Astrocyte of the spinal cord (primary cell): ENCODE results near the gene CORO2B.

Experiments
- DNase-seq: peaks from one replicate; pipeline ENCODE4 v3.0.0; 2011; ENCODE audit warnings: low read depth, low spot score
- H3K4me3 ChIP-seq: 2 replicates; pipeline ENCODE4 v1.5.1; 2011; ENCODE audit warnings: low read depth, mild to moderate bottlenecking, low read length, moderate library complexity
- in situ Hi-C: cut with HindIII; loops from 2 replicates; pipeline ENCODE4 v1.10.0; 2017; ENCODE audit warnings: low sequenced_read_pairs
- TF ChIP-seq, protein P1 (sequence below): IDR thresholded peaks from 2 replicates; pipeline ENCODE4 v1.5.1; 2012; ENCODE audit warnings: low read depth, mild to moderate bottlenecking, low read length, inconsistent platforms

Gene CORO2B

DNA sequence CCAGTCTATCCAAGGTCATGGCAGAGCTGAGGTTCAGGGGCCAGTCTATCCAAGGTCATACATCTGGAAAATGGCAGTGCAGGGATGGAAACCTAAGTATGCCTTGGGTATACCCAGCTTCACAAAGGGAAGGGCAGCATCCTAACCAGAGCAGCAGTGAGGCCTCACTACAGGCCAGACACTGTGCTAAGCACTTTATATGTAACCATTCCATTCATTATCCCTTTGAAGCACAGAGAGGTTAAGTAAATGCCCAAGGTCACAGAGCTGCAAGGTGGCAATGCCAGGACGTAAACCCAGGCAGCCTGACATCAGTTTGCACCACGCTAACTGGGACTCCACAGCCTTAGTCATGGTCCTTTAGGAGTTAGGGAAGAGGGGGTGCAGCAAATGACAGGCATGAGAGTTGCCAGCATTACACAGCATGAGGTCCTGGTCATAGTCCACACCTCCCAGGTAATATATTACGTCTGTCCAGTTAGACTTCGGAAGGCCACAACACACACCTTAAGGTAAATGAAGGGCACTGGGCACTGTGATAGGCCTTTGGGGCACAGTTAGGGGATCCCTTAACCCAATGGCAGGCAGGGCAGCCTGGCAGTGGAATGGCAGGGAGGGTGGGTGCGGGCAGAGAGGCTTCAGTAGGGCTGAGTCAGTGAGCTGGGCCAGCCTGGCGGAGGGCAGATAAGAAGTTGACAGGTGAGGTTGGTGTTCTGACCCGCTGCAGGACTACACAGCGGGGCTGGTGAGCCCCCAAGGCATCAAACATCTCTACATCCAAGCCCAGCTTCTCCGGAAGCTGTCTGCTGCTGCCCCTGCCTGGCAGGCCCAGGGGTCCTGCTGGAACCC is 21.1 kb upstream of the CORO2B start:
- in situ Hi-C loops: no loop called here
- no peak overlapping the region for H3K4me3 ChIP-seq
- TF ChIP-seq, protein P1, sequence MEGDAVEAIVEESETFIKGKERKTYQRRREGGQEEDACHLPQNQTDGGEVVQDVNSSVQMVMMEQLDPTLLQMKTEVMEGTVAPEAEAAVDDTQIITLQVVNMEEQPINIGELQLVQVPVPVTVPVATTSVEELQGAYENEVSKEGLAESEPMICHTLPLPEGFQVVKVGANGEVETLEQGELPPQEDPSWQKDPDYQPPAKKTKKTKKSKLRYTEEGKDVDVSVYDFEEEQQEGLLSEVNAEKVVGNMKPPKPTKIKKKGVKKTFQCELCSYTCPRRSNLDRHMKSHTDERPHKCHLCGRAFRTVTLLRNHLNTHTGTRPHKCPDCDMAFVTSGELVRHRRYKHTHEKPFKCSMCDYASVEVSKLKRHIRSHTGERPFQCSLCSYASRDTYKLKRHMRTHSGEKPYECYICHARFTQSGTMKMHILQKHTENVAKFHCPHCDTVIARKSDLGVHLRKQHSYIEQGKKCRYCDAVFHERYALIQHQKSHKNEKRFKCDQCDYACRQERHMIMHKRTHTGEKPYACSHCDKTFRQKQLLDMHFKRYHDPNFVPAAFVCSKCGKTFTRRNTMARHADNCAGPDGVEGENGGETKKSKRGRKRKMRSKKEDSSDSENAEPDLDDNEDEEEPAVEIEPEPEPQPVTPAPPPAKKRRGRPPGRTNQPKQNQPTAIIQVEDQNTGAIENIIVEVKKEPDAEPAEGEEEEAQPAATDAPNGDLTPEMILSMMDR: no peak
- no peak for DNase-seq

DNA sequence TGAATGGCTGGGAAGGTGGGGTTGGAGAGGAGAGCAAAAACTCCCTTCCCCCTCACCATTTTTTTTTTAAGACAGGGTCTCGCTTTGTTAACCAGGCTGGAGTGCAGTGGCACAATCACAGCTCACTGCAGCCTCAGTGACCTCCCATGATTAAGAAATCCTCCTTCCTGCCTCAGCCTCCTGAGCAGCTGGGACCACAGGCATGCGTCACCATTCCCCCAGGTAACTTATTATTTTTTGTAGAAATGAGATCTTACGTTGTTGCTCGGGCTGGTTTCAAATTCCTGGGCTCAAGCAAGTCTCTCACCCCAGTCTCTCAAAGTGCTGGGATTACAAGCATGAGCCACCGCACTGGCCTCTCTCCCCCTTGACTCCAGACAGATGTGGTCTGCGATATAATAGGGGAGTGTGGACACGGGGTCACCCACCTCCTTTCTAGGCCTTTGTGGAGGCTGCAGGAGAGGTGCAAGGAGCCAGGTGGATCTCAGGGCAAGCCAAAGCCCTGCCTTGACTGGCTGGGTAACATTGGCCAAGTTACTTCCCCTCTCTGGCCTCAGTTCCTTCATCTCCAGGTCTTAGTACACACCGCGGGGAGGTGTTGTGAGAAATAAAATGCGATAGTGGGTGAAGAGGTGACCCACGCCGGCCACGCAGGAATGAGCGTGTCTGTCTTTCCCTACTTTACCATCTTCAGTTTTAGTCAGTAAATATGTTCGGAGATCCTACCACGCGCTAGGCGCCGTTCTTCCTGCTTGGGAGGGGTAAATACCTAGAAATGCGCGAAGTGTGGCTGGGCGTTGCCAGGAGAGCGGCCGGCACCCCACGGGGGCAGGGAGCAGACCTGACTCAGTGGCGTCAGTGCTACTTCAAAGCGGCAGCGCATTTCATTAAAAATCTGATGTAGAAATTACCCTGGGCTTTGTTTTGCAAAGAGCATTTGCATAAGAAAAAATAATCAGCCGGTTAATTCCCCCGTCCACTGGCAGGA is 20.2 kb upstream of the CORO2B start:
- DNase-seq: no peak
- TF ChIP-seq, protein P1: no peak
- H3K4me3 ChIP-seq: peak overlapping the region; percentile 31
- in situ Hi-C loops: no loop called here

- peak; percentile 72 for DNase-seq
- TF ChIP-seq, protein P1: peak; percentile 90
- peak overlapping the region; percentile 31 for H3K4me3 ChIP-seq
- in situ Hi-C loops: no loop called here
These were observed 19.2 kb upstream of the CORO2B start for GRCh38 chr15:68559345-68560310.

- in situ Hi-C loops: no loop called here
- no peak for DNase-seq
- TF ChIP-seq, protein P1: no peak
- H3K4me3 ChIP-seq: no peak overlapping the region
These were observed 18.2 kb upstream of the CORO2B start for GRCh38 chr15:68560501-68561113.

DNA sequence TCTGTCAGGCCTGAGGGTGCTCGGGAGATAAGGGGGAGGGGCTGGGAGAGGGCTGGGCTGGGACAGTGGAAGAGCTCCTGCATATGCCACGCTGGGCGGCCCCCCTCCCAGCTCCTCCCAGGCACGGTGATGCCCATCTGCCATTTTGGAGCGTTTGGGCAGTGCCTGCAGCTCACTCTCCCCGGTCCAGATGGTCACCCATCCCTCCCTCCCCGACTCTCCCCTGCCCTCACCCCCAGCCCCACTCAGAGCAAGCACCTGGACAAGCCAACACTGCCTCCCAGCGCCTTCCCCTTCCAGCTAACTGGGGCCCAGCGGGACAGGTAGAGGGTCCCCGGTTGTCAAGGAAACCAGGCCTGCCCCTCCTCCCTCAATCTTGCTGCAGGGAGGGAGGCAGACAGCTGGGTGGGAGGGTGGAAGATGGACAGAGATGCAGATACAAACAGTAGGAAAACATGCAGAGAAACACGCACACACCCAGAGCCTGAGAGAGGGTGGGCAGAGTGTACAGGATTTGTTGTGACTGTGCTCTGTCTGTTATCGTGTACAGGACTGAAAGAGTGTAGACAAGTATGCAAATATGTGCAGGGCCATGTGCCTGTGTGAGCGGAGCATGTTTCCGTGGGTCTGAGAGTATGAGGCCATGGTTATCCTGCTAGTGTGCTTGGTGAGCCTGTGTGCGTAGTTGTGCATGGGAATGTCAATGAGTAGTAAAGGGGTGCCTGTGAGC is 17.5 kb upstream of the CORO2B start:
- no peak overlapping the region for H3K4me3 ChIP-seq
- in situ Hi-C loops: no loop called here
- no peak for DNase-seq
- TF ChIP-seq, protein P1: no peak
